GM18868 (cell line): ENCODE data around the gene RPL29.
A peak's percentile ranks its signal among the peaks of the same experiment; 100 is the strongest.

Experiments
- ATAC-seq: cut with Tn5 transposase; IDR thresholded peaks from one replicate; pipeline ENCODE4 v1.9.1; 2021; ENCODE audit warnings: mild to moderate bottlenecking, moderate library complexity; ENCODE audit not compliant: unreplicated experiment

RPL29 gene

GRCh38 chr3:51983578-51984268, 12.0 kb downstream of the RPL29 start:
- ATAC-seq = no peak

DNA sequence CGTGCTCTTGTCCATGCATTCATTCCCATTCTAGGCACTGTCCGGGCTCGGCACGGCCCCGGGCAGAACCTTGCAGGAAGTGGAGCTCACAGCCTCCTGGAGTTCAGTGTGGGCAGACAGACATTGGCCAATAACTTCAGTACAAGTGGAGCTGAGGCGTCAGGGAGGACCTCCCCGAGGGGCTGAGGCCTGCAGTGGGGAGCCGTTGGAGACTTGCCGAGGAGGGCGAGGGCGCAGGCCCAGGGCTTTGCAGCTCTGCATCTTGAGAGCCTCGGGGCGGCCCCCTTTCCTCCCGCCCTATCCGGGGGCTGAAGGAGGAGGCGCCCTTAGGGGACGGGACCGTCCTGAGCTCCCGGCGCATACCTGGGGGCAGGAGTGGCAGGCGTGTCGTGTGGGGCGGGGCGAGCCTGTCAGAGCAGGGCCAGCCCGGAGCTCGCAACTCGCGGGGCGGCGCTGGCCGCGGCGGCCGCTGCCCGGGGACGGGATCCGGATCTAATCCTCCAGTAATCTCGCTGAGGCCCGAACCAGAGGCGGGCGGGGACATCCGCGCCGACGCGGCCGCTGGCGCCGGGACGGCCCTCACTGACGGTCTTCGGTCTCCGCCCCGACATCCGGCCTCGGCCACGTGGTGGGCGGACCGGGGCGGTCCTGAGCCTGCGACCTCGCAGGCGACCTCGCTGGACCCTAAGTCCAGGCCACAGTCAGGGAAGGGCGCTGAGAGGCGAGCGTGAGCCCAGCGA, 12.7 kb downstream of the RPL29 start, which contains the start of gene ACY1:
ACY1 (plus strand) TSS at position 698 of the 740 bp plus-strand sequence. CDS start 530 bp downstream, outside the sequence.
- peak; percentile 73 for ATAC-seq

DNA sequence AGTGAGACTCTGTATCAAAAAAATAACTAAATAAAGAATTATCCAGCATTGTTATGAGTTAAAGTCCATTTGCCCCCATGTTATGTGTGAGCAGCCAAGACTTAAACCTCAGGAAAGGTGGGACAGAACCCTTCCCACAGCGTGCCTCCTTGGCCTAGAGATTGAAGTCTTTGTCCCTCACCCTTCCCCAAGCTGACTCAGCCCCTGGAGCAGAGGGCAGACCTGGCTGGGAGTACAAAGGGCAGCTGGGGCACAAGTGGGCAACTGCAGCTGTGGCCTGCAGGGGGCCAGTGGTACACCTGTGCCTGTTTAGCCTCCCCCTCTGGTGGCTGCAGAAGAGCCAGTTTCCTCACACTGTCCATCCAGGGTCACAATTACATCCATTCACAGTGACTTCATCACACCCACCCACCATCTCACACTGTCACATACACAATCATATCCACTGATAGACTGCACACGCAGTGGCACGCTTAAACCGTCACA, 13.3 kb downstream of the RPL29 start:
- peak; percentile 52 for ATAC-seq

GRCh38 chr3:51980253-51980652, 15.4 kb downstream of the RPL29 start:
- no peak for ATAC-seq

DNA sequence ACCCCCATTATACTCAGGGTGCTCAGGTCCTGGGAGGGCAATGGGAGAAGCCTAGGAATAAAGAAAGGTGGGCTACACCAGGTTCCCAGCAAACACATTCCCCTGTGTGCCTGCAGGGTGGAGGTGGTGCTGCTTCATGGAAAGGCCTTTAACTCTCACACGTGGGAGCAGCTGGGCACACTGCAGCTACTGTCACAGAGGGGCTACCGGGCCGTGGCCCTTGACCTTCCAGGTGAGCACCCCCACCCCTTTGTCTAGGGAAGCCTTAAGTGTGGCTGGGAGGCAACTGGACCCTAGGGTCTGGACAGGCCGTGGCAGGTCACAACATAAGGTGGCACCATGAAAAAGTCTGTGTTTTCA, 17.6 kb downstream of the RPL29 start:
- no peak for ATAC-seq

- no peak for ATAC-seq
Measured at GRCh38 chr3:51977446-51978142, 18.1 kb downstream of the RPL29 start.

DNA sequence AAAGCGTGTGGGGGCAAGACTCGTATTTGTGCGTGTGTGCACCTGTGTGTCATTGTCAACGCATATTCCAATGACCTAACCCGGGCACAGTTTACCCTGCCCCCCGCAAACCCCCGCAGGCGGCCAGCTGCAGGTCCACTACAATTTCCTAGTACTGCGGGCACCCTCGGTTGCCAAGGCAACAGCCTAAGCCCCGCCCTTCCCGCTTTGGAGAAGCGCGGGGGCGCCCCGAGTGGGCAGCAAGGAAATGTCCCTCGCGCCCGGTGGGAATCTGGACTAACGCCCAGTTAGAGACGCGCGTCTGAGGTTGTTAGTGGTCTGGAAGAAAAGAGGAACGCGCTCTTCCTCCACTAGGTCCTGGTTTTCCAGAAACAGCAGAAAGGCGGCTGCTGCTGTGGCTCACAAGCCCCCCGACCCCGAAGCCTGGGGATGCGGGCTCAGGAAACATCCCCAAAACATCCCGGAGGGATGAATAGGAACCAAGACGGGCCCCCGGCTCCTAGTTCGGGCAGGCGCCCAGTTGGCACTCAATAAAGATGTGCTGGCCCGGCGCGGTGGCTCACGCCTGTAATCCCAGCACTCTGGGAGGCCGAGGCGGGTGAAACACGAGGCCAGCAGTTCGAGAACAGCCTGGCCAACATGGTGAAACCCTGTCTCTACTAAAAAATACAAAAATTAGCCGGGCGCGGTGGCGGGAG, 19.7 kb downstream of the RPL29 start:
- ATAC-seq = no peak

- peak; percentile 68 for ATAC-seq
Measured at GRCh38 chr3:51974963-51975851, 20.5 kb downstream of the RPL29 start, which contains the start of gene ABHD14A. Gene ABHD14A, plus strand, starts transcription at chr3:51975064. Its CDS starts 72 bp downstream, at chr3:51975136.

DNA sequence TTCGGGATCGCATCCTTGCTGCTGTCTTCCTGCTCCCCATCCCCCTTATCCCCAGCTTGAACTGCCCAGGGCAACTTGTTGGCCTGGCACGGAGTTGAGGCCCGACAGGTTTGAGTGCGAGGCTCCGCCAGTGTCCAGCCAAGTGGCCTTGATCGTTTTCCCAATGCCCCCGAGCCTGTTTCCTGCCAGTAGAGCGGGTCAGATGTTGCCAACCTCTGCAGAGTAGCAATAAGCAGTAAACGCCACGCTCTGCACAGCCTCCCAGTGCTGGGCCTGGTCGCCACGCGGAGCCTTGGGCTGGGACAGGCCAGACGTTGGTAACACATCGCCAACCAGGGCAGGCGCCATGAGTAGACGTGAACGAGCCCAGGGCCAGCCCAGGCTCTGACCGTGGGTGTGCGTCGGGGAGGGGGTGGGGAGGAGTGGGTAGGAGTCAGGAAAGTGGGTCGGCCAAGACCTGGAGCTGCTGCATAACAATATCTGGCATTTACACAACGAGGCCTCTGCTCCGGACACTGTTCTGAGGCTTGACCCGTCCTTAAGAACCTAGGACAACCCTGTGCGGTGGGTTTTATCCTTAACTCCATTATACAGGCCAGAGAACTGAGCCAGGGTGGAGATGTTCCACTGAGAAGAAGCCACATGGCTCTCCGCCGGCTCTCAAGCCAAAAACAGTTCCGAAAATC, 21.3 kb downstream of the RPL29 start:
- peak; percentile 9 for ATAC-seq

DNA sequence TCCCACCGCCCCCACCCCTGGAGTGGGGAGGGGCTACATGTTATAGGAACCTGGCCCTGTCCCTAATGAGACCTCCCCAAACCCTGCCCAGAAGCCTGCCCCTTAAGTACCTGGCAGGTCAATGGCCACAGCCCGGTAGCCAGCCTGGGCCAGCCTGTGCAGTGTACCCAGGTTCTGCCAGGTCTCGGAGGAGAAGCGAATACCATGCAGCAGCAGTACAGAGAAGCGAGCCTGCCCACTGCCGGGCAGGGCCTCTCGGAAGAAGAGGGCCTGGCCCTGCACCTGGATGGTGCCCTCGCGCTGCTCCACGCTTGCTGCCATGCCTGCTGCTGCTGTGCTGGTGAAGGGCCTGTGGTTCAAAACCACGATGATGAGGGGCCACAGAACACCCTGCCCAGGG, 24.3 kb downstream of the RPL29 start:
- no peak for ATAC-seq

DNA sequence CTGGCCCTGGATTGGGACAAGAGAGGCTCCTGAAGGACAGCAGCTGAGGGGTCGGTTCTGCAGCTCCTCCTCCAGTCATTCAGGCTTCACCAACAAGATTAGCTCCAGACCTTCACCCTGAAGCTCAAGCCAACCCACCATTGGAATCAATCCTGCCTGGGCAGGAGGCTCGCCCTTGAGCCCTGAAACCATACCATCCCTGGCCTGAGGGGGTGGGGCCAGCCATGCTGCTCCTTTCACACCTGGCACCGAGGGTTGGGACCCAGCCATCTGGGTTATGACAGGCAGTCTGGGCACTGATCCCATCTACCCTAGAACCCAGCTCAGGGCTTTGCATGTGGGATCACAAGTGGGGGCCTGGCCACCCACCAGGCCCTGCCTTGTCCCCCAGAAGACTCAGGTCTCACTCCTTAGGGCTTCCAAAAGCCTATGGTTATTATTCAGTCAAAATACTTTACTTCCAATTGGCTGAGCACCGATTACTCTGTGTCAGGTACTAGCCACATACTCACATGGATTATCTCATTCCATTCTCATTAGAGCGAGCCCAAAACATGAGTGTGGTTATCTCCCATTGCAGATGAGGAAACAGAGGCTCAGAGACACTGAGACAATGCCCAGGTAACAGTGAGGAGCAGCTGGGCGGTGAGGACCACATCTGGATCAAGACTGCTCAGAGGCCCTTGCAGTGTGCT, 24.9 kb downstream of the RPL29 start:
- ATAC-seq = no peak

- ATAC-seq = no peak
Measured at GRCh38 chr3:51969841-51970240, 25.9 kb downstream of the RPL29 start.

DNA sequence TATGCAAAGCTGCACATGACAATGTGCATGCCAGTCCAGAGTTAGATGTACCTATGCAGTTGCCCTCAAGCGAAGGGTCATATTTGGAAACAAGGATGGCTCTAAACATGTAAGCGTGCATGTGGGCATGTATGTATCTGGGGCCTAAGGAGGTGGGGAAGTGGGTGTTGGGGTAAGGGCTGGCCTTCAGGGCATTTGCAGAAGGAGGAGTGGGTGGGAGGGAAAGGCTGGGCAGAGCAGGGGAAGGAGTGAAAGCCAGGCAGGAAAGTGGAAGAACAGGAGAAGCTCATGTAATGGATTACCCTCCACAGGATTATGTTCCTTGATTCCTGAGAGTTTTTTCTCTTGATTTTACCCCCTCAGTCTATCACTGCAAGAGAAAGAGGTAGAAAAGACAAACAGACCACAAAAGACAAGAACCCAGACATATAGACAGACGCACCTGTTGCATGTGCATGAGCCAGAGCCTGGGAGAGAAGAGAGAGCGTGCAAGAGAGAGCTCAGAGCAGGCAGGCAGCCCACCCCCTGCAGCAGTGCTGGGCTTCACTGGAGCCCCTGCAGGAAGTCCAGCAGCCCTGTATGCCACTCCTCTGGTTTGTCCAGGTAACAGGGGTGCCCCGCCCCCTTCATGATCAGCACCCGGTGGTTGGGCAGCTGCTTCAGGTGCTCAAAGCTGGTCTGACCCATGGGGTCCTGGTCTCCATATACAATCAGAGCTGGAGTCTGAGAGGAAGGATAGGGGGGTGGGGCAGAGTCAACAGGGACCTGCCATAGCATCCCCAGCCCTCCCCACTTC, 26.6 kb downstream of the RPL29 start:
- no peak for ATAC-seq

- ATAC-seq = no peak
Measured at GRCh38 chr3:51968170-51968775, 27.4 kb downstream of the RPL29 start.

DNA sequence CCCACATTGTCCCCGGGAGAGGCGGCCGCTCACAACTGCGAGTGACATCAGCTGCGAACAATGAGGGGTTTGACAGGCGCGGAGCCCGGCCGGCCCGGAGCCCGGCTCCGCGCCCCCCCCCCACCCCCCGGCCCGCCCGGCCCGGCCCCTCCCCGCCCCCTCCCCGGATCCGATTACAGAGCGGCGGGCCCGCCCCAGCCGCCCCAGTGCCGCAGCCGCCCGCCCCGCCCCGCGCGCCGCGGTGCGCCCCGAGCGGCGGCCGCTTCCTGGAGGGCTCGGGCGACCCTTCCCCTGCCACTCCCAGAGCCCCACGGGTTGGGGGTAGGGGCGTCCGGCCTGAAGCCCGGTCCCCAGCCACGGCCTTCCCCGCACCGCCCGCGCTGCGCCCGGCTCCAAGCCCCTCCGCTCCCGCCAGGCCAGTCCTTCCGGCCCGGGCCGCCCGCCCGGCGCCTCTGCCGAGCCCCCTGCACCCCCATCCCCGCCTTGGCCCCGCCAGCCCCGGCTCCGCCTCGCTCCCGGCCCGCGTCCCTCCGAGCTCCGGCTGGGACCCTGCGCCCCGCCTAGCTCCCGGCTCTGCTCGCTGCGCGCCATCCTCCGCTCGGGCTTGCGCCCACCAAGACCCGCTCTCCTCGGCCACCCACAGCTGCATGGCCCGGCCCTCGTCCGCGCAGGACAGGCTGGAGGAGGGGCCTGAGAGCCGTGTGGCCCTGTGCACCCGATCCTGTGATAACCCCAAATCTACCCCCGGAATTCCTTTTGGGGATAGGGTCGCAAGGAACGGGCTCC, 28.1 kb downstream of the RPL29 start, which contains the start of gene PCBP4:
PCBP4 (minus strand) TSS at position 71 of the 786 bp plus-strand sequence. CDS start 6,214 bp downstream, outside the sequence.
- peak; percentile 62 for ATAC-seq

DNA sequence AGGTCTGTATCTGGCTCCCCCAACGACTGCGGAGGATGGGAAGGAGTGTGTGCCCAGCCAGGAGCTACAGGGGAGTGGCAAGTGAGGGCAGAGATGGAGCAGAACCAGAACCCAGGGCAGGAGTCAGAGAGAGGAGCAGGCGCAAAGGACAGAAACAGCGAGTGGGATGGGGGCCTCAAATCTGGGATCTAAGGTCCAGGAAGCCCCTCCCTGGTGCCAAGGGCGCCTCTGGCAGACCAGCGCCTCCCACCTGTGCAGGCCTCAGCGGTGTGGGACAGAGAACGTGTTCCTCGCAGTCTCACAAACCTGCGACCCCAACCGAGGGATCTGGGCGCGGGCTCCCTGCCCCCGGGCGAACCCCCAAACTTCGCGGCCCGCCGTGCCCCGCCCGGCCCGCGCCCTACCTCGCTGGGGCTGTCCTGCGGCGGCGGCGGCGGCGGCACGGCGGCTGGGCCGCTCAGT, 28.7 kb downstream of the RPL29 start:
- ATAC-seq = no peak
